SK-N-SH (cell line): ENCODE results near the gene VN1R4.
"Not testable (repeated sequence)": the region's sequence is repeated elsewhere in the genome, so short reads cannot be mapped to it uniquely, and the experiment has no call there.

Source experiments
- CHD2 ChIP-seq: fragments of 150-350 bp; IDR thresholded peaks from 2 replicates; pipeline ENCODE4 v1.6.1; 2018; ENCODE audit warnings: low read length; ENCODE audit not compliant: partially characterized antibody
- CTCF ChIP-seq: fragments of 200-600 bp; sonication (generic); IDR thresholded peaks from 2 replicates; pipeline ENCODE4 v1.6.1; 2017; ENCODE audit warnings: antibody characterized with exemption, mild to moderate bottlenecking, moderate library complexity
- MAX ChIP-seq: IDR thresholded peaks from 2 replicates; pipeline ENCODE4 v1.4.0; 2012; ENCODE audit warnings: low read depth
- NFIC ChIP-seq: IDR thresholded peaks from 2 replicates; pipeline ENCODE4 v1.4.0; 2012; ENCODE audit warnings: borderline replicate concordance
- RAD21 ChIP-seq: IDR thresholded peaks from 2 replicates; pipeline ENCODE4 v1.6.1; 2012; ENCODE audit warnings: mild to moderate bottlenecking, low read length
- RFX5 ChIP-seq: IDR thresholded peaks from 2 replicates; pipeline ENCODE4 v1.6.1; 2012; ENCODE audit warnings: mild to moderate bottlenecking, improper control_type of control experiment, low read length
- SMC3 ChIP-seq: IDR thresholded peaks from 2 replicates; pipeline ENCODE4 v1.6.1; 2012; ENCODE audit warnings: low read depth, low read length, improper control_type of control experiment

GRCh38 chr19:53301341-53301740 is 33.8 kb upstream of the VN1R4 start:
- not testable (repeated sequence) for TF ChIP-seq CTCF, CHD2, MAX, SMC3, NFIC, RFX5, RAD21
